Hepatocyte (in vitro differentiated cells): ENCODE measurements around the gene ANKRD13D.

Experiments
- CTCF ChIP-seq: fragments of 200-600 bp; sonication (generic); IDR thresholded peaks from 2 replicates; pipeline ENCODE4 v1.5.1; 2016; ENCODE audit warnings: antibody characterized with exemption, mild to moderate bottlenecking; ENCODE audit not compliant: poor library complexity
- EZH2 ChIP-seq: fragments of 200-600 bp; sonication (generic); IDR thresholded peaks from 2 replicates; pipeline ENCODE4 v1.6.1; 2016; ENCODE audit warnings: antibody characterized with exemption, mild to moderate bottlenecking, borderline replicate concordance
- EZH2phosphoT487 ChIP-seq: fragments of 200-600 bp; sonication (generic); IDR thresholded peaks from one replicate; pipeline ENCODE4 v1.6.1; 2018; ENCODE audit warnings: antibody characterized with exemption, mild to moderate bottlenecking, low read depth, moderate library complexity; ENCODE audit not compliant: unreplicated experiment, severe bottlenecking

- TF ChIP-seq CTCF (no peak), EZH2 (no peak), EZH2phosphoT487 (no peak)
Observed at GRCh38 chr11:67255353-67255752, 33.8 kb upstream of the ANKRD13D start.
